Measurements from ENCODE around the gene WNT3. TPM values are rescaled to one million over a fixed set of nuclear protein-coding genes. Genes with fewer than 3 reads are reported as not detected.

The WNT3 gene
- polyA plus RNA-seq, 2 of the 4 experiments (the other 2 are of a cell fraction), result 8.3 to 10.8 TPM

DNA sequence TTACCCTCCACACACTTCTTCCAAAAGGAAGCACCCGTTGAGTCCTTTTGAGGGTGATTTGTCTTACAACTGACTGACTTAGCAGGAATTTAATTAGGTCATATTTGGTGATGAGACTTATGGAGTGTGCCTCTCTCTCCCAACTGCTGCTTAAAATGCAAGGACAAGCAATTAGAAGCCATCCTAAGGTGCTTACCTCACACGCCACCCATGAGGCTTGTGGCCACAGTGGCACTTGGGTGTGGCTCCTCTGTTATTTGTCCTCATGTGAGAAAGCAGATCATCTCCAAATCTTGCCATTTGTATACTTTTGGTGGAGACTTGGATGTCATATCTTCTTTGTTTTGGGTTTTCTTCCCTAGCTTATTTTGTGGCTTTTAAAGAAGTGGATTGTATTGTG is 61.6 kb downstream of the WNT3 start (continued):
- TF ChIP-seq, protein P1, sequence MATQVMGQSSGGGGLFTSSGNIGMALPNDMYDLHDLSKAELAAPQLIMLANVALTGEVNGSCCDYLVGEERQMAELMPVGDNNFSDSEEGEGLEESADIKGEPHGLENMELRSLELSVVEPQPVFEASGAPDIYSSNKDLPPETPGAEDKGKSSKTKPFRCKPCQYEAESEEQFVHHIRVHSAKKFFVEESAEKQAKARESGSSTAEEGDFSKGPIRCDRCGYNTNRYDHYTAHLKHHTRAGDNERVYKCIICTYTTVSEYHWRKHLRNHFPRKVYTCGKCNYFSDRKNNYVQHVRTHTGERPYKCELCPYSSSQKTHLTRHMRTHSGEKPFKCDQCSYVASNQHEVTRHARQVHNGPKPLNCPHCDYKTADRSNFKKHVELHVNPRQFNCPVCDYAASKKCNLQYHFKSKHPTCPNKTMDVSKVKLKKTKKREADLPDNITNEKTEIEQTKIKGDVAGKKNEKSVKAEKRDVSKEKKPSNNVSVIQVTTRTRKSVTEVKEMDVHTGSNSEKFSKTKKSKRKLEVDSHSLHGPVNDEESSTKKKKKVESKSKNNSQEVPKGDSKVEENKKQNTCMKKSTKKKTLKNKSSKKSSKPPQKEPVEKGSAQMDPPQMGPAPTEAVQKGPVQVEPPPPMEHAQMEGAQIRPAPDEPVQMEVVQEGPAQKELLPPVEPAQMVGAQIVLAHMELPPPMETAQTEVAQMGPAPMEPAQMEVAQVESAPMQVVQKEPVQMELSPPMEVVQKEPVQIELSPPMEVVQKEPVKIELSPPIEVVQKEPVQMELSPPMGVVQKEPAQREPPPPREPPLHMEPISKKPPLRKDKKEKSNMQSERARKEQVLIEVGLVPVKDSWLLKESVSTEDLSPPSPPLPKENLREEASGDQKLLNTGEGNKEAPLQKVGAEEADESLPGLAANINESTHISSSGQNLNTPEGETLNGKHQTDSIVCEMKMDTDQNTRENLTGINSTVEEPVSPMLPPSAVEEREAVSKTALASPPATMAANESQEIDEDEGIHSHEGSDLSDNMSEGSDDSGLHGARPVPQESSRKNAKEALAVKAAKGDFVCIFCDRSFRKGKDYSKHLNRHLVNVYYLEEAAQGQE (IDR thresholded peaks at IDR 0.05), result no peak
- TF ChIP-seq HEYL (CRISPR knock-in tag; IDR thresholded peaks at IDR 0.05) (no peak), ZNF302 (CRISPR knock-in tag; IDR thresholded peaks at IDR 0.05) (no peak), RCOR1 (IDR thresholded peaks at IDR 0.05; ENCODE audit: low read depth, low read length) (no peak), HDAC2 (IDR thresholded peaks at IDR 0.05) (no peak), EHMT2 (IDR thresholded peaks at IDR 0.05; ENCODE audit: low read depth) (no peak), BHLHE40 (IDR thresholded peaks at IDR 0.05; ENCODE audit: low read depth, low read length) (no peak)
- TF ChIP-seq, protein P2, sequence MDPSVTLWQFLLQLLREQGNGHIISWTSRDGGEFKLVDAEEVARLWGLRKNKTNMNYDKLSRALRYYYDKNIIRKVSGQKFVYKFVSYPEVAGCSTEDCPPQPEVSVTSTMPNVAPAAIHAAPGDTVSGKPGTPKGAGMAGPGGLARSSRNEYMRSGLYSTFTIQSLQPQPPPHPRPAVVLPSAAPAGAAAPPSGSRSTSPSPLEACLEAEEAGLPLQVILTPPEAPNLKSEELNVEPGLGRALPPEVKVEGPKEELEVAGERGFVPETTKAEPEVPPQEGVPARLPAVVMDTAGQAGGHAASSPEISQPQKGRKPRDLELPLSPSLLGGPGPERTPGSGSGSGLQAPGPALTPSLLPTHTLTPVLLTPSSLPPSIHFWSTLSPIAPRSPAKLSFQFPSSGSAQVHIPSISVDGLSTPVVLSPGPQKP (IDR thresholded peaks at IDR 0.05; ENCODE audit: low read depth, low read length), result no peak
- TF ChIP-seq, protein P3, sequence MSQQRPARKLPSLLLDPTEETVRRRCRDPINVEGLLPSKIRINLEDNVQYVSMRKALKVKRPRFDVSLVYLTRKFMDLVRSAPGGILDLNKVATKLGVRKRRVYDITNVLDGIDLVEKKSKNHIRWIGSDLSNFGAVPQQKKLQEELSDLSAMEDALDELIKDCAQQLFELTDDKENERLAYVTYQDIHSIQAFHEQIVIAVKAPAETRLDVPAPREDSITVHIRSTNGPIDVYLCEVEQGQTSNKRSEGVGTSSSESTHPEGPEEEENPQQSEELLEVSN (IDR thresholded peaks at IDR 0.05; ENCODE audit: borderline replicate concordance, low read depth), result no peak

DNA sequence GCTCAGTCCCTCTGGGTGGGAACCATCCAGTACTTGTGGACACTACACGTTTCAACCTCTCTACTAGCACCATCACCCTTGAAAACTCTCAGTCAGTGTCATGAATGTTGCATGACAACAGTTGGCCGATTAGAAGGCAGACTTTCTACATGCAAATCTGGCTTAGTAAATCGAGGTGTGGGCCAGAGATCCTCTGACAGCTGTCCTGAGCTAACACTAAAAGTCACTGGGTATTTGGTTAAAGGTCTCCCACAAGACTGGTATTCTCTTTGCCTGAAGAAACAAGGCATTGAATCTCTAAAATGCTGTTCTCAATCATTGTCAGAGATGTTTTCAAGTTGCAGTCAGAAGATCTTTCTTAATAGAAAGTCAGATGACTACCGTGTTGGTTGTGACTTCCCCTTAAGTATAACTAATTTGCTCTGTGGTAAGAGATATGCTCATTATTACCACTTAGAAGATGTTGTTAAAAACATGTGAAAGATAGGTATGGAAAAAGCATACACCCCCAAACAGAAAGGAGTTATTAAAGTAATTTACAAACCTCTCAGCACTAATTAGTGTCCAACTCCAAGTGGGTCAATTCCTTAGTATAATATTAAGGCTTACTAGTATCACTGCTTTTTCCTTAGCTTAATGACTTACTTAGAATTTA is 62.3 kb downstream of the WNT3 start:
- H3K4me2 ChIP-seq, result no peak overlapping the region
- DNase-seq (ENCODE audit: low read depth in 1 of 2, low spot score in 1 of 2) (no peak), FAIRE-seq (no peak), ATAC-seq (no peak)
- no peak overlapping the region for H3K4me3 ChIP-seq
- no peaks in the 10 kb centered on the region for H3K9me3 ChIP-seq
- H3K4me1 ChIP-seq, result peaks cover 26% of the 10 kb centered on the region
- ChIA-PET POLR2A (no interaction called here), CTCF (interaction anchor here (1.0 to 2.1 kb wide), 3 partner anchors 9 to 25 kb away, joined by 3 to 6 read pairs (median 3); no protein-coding TSS in a partner anchor)
- 63% methylated on average over 4 of the region's 4 CpGs for WGBS (ENCODE audit: missing lambda C conversion rate)
- TF ChIP-seq TP53 (CRISPR knock-in tag; IDR thresholded peaks at IDR 0.05), result no peak
- H3K27ac ChIP-seq, result no peak overlapping the region

DNA sequence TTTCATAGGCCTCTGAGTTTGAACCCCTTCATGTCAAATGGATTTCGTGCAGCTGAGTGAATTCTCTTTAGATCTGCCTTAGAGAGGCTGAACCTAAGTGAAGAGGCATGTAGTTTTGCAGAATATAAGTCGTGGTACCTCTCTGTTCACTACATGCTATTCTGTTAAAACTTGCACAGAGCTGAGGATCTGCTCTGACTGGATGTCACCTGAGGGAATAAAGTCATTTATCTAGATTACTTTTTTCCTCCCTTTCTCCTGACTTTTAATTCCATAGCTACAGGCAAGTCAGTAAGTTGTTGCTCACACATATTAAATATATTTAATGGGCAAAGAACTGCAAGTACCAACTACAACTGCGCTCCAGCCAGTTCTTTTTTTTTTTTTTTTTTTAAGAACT is 64.7 kb downstream of the WNT3 start:
- Histone ChIP-seq H3K4me2 (no peak overlapping the region), H3K4me3 (no peak overlapping the region), H3K9me3 (no peaks in the 10 kb centered on the region), H3K4me1 (peaks cover 17% of the 10 kb centered on the region), H3K27ac (no peak overlapping the region)
- FAIRE-seq, result no peak
- WGBS (ENCODE audit: missing lambda C conversion rate), result 73% methylated on average over 3 of the region's 3 CpGs
- no peak for ATAC-seq
- ChIA-PET POLR2A (no interaction called here), CTCF (interaction anchor here (0.8 to 2.0 kb wide), 6 partner anchors 10 to 79 kb away, joined by 3 to 6 read pairs (median 3); no protein-coding TSS in a partner anchor)
- no peak for DNase-seq (ENCODE audit: low read depth in 1 of 2, low spot score in 1 of 2)
- TF ChIP-seq NR3C1 (IDR thresholded peaks at IDR 0.05) (no peak), KDM5A (IDR thresholded peaks at IDR 0.05) (no peak), JUNB (IDR thresholded peaks at IDR 0.05) (no peak), HOXB5 (CRISPR knock-in tag; IDR thresholded peaks at IDR 0.05) (no peak), EHF (CRISPR knock-in tag; IDR thresholded peaks at IDR 0.05) (no peak), EP300 (IDR thresholded peaks at IDR 0.05) (no peak), ESRRA (IDR thresholded peaks at IDR 0.05; ENCODE audit: borderline replicate concordance, low read length) (no peak), ZSCAN20 (CRISPR knock-in tag; IDR thresholded peaks at IDR 0.05) (no peak), KDM1A (IDR thresholded peaks at IDR 0.05; ENCODE audit: low read depth) (no peak), FOSL2 (IDR thresholded peaks at IDR 0.05) (no peak), FOSL2 (CRISPR knock-in tag; IDR thresholded peaks at IDR 0.05) (no peak), MAFK (IDR thresholded peaks at IDR 0.05; ENCODE audit: partially characterized antibody) (no peak), PHF8 (IDR thresholded peaks at IDR 0.05; ENCODE audit: borderline replicate concordance, low read depth) (no peak), MAZ (IDR thresholded peaks at IDR 0.05; ENCODE audit: borderline replicate concordance, low read depth, low read length) (no peak), MYC (IDR thresholded peaks at IDR 0.05; ENCODE audit: borderline replicate concordance, low read length) (no peak)
- TF ChIP-seq, protein P3 (IDR thresholded peaks at IDR 0.05; ENCODE audit: borderline replicate concordance, low read depth), result no peak
- TF ChIP-seq, protein P4, sequence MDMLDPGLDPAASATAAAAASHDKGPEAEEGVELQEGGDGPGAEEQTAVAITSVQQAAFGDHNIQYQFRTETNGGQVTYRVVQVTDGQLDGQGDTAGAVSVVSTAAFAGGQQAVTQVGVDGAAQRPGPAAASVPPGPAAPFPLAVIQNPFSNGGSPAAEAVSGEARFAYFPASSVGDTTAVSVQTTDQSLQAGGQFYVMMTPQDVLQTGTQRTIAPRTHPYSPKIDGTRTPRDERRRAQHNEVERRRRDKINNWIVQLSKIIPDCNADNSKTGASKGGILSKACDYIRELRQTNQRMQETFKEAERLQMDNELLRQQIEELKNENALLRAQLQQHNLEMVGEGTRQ (IDR thresholded peaks at IDR 0.05), result no peak
- TF ChIP-seq, protein P5, sequence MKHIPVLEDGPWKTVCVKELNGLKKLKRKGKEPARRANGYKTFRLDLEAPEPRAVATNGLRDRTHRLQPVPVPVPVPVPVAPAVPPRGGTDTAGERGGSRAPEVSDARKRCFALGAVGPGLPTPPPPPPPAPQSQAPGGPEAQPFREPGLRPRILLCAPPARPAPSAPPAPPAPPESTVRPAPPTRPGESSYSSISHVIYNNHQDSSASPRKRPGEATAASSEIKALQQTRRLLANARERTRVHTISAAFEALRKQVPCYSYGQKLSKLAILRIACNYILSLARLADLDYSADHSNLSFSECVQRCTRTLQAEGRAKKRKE (CRISPR knock-in tag; IDR thresholded peaks at IDR 0.05; ENCODE audit: low read depth), result no peak
- TF ChIP-seq, protein P2 (IDR thresholded peaks at IDR 0.05; ENCODE audit: low read depth, low read length), result no peak

All from A549 (cell line).